ENCODE measurements around the gene OPN1SW.

GRCh38 chr7:128777156-128778123, 1.8 kb upstream of the OPN1SW start:
- TF ChIP-seq POLR2AphosphoS5 (IDR thresholded peaks at IDR 0.05) (no peak), CTCF (IDR thresholded peaks at IDR 0.05 in 8 of 11, conservative IDR thresholded peaks at IDR 0.05 in 3 of 11) (no peak)

All from spleen (tissue), 7 donors.